HG03060 (cell line): ENCODE results near the gene GRIP2.

ENCODE experiments used
- ATAC-seq: cut with Tn5 transposase; IDR thresholded peaks from one replicate; pipeline ENCODE4 v1.9.1; 2021; ENCODE audit warnings: low read depth, moderate number of reproducible peaks; ENCODE audit not compliant: unreplicated experiment

GRIP2 gene

GRCh38 chr3:14562121-14562890 lies 22.2 kb upstream of the GRIP2 start:
- ATAC-seq: no peak

DNA sequence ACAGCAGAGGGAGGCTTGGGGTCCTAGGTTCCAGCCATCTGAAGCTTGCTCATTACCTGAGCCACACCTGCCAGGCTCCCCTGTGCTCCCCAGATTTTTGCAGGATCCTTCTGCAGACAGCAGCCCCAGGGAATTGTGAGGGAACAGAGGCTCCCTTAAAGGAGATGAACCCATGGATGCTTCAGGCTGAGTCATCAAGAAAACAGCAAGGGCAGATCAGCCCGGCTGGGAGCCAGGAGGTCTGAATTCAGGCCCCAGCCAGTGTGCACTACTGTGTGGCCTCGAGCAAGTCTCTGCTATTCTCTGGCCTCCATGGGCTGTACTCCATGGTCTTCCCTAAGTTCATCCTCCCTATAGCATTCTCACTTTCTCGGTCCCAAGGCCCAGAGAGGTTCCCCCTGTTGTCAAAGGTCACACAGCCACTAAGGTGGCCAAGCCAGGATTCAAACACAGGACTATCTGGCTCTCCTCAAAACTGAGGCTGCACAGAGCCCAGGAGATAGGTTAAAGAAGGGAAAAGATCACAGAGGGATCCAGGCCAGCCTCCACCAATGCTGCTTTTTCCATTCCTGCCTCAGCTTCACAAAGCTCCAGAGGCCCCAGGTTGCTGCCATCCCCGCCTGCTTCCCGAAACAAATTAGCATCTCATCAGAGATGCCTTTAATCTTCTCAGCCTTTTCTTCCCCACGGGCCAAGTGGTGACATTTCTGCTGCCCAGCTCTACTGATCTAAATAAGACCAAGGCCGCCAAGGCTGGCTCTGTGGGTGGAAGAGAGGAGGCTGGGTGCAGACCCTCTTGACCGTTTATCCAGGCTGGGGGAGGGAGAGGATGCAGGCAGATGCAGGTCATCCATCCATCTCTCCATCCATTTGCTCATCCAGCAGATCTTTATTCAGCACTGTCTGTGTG lies 21.2 kb upstream of the GRIP2 start:
- no peak for ATAC-seq

DNA sequence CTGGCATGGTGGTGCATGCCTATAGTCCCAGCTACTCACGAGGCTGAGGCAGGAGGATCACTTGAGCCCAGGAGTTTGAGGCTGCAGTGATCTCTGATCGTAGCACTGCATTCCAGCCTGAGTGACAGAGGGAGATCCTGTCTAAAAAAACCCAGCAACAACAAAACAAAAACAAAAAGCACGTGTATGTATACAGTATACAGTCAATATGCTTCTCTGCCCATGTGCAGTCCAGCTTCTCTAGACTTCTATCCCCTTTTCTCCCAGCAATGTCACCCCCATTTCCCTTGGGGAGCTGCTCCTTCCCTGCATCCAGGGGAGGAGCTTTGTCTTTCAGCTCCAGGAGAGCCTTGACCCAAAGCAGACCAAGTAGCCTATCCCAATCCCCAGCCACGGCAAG lies 20.0 kb upstream of the GRIP2 start:
- no peak for ATAC-seq

DNA sequence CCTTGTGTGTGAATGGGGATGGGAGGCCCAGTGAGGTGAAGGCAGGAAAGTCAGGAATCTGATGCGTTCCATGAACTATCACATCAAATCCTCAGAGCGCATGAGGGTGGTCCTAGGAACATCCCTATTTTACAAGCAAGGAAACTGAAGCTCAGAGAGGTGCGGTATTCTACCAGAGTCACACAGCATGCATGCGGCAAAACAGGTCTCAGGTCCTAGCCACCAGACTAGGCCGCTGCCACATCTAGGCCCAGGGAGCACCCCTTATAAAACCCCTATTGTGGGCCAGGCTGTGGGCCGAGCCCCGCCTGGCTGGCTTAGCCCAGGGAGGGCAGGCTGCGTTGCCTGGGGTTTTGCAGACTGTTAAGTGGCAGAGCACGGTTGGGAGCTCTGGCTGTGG lies 17.9 kb upstream of the GRIP2 start:
- no peak for ATAC-seq

DNA sequence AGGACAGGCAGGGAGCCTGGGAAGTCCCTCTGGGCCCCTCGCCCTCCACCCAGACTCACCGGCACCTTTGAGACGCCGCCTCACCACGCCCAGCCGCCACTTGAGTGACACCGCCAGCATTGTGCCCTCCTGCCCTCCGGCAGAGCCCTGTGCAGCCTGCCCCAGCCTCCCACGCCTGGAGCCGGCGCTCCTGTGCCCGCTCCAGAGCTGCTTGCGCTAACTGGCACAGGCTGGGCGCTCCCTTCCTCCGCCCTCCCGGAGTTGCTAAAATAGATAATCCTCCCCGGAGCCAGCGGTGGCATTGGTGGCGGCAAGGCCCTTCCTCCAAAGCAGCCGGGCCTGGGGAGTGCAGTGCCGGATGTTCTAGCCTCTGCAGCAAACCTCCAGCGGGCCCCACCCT lies 15.7 kb upstream of the GRIP2 start:
- ATAC-seq: no peak

DNA sequence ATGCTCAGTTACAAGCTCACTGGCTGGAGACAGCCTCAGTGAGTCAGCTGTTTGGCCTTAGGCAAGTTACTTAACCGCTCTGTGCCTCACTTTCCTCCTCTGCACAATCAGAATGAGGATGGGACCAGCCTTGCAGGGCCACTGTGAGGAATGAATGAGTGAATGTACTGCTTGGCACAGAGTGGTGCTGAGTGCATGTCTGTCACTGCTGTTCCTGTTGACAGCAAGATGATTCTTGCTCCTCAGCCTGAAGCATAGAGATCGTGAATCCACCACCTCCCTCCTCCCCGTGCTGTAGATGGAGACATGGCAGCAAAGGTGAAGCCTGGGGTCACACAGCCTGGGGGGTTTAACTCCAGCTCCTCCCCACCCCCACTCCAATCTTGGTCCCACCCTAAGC lies 14.6 kb upstream of the GRIP2 start:
- no peak for ATAC-seq

DNA sequence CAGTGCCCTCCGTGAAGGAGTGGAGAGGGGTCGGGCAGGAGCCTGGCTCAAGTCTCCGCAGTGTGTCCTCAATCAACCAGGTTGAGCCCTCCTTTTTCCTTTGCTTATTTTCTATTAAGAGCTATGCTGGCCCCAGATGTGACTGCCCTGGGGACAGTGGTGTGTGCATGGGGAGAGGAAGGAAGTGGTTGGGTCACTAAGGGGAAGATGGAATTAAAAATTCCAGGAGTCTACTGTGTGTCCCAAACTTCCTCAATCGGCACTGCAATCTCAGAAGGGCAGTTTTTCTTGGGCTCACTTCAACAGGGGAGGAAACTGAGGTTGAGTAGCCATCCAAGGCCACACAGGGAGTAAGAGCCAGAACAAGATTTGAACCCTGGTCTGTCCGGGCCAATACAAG lies 13.7 kb upstream of the GRIP2 start:
- no peak for ATAC-seq

DNA sequence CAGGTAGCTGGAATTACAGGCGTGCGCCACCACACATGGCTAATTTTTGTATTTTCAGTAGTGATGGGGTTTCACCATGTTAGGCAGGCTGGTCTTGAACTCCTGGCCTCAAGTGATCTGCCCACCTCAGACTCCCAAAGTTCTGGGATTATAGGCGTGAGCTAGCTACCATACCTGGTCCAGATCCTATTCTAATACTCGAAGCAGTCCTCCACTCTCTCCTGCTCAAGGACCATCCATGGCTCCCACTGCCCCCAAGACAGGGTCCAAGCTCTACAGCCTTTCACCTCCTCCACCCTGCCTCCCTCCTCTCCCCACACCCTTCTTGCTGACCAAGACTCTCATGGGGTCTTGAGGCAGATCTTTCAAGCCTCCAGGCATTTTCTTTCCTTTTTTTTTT lies 12.6 kb upstream of the GRIP2 start:
- ATAC-seq: no peak

GRCh38 chr3:14552041-14552648 lies 12.0 kb upstream of the GRIP2 start:
- ATAC-seq: no peak

DNA sequence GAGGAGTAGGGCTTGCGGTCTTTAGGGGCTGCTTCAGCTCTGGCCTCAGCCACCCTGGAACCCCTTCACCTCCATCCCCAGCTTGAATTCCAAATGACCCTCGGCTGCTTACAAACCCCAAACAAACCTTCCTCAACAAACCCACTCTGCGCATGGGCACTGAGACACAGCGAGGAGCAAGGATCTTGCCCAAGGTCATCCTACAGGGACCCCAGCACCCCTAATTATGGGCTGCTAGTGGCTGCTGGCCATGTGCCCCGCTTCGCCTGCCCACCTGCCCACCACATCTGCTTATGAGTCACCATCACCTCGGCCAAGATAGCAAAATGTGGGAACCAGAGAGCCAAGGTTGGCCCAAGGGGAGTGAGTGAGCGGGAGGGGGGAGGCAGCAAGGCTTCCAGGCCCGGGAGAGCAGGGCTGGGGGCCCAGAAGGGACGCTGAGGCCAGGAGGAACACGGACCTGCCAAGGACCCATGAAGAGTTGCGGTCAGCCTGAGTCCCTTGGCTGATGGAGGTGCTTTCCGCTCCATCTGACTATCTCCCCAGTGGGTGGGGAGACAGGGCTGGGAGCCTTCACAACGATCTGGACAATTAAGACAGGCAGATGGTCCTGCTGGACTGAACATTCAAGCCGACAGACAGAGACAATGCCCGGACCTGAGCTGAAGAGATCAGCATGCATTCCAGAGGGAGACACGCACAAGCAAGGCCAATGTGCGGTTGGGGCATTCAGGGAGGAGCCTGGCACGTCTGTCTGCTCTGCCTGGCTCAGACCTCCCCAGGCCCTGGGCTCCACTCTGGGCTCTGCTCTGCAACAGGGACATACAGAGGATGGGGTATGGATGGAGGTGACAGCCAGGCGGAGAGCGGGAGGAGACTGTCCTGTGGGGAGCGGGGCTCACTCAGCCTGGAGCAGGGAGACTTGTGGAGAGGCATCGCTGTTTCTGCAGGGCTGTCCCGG lies 10.8 kb upstream of the GRIP2 start:
- no peak for ATAC-seq

- no peak for ATAC-seq
These were observed 10.0 kb upstream of the GRIP2 start for GRCh38 chr3:14550181-14550580.

- no peak for ATAC-seq
These were observed 9.2 kb upstream of the GRIP2 start for GRCh38 chr3:14549256-14549919.

- no peak for ATAC-seq
These were observed 8.2 kb upstream of the GRIP2 start for GRCh38 chr3:14548321-14548729.

- no peak for ATAC-seq
These were observed 7.6 kb upstream of the GRIP2 start for GRCh38 chr3:14547693-14548092.

DNA sequence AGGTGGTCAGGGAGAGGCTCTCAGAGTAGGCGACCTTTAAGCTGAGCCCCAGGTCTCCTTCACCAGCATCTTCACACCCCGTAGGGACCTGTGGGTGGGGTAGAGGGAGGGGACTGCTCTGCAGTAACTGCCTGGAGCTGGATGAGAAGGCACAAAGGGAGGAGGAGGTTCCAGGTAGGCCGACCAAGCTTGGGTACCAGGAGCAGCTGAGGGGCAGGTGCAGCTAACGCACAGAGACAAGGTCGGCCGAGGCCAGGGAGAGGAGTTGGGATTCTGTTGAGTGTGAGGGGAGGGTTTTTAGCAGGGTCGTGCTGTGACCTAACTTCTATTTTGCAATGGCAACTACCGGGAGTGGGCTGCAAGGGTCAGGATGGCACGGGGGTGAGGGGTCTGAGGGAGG lies 5.9 kb upstream of the GRIP2 start:
- ATAC-seq: no peak

DNA sequence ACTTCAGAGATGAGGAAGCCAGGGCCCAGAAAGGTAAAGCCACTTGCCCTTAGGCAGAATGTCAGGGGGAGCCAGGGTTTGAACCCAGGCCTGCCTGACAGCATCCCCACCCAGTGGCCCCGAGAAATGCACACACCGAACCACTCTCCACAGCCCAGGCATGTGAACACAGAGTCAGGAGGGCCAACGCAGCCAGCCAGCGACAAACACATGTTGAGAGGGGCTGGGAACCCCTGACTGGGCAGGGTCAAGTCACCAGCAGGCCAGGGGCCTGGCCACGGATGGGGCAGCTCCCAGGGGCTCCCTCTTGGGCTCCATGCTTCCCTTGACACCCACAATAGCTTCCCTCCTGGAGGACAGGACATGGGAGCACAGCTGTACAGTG lies 5.1 kb upstream of the GRIP2 start:
- ATAC-seq: no peak

GRCh38 chr3:14544282-14545250 lies 4.4 kb upstream of the GRIP2 start:
- ATAC-seq: no peak

DNA sequence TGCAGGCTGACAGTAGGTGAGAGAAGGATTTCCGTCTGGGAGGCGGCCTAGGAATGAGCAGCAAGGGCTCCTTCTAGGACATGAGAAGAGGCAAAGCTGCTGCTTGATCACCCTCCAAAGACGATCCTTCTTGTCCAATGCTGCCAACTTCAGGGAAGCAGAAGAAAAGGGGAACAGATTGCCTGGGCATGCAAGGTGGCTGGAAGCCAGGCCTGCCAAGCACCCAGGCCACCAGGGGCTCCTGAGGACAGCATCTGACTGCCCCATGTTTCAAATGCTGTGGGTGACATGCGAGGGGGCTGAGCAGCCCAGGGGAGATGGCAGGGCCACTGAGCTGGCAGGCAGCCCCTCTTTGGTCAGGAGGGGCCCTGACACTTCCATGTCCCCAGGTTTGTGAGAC lies 3.3 kb upstream of the GRIP2 start:
- no peak for ATAC-seq

GRCh38 chr3:14542656-14543055 lies 2.5 kb upstream of the GRIP2 start:
- no peak for ATAC-seq
